Stromal cell of bone marrow (primary cell): Measurements from ENCODE around the gene EPAS1.

Experiments
- DNase-seq: peaks from one replicate; pipeline ENCODE4 v3.0.0-alpha.2; 2012; ENCODE audit warnings: low read depth

The EPAS1 gene

GRCh38 chr2:46410273-46411244, 113.4 kb downstream of the EPAS1 start:
- no peak for DNase-seq

- DNase-seq: no peak
These were observed 114.0 kb downstream of the EPAS1 start for GRCh38 chr2:46411245-46411641.

- DNase-seq: no peak
These were observed 114.8 kb downstream of the EPAS1 start for GRCh38 chr2:46411985-46412384.

- no peak for DNase-seq
These were observed 115.9 kb downstream of the EPAS1 start for GRCh38 chr2:46413111-46413510.

GRCh38 chr2:46413631-46414030, 116.4 kb downstream of the EPAS1 start:
- DNase-seq: no peak

- no peak for DNase-seq
These were observed 117.5 kb downstream of the EPAS1 start for GRCh38 chr2:46414701-46415100.

- DNase-seq: no peak
These were observed 119.1 kb downstream of the EPAS1 start for GRCh38 chr2:46416280-46416679.

- no peak for DNase-seq
These were observed 119.7 kb downstream of the EPAS1 start for GRCh38 chr2:46416739-46417403.

- DNase-seq: no peak
These were observed 123.7 kb downstream of the EPAS1 start for GRCh38 chr2:46420945-46421344.

GRCh38 chr2:46421361-46421760, 124.2 kb downstream of the EPAS1 start:
- no peak for DNase-seq

GRCh38 chr2:46422717-46423394, 125.6 kb downstream of the EPAS1 start:
- DNase-seq: no peak

GRCh38 chr2:46424937-46425336, 127.7 kb downstream of the EPAS1 start:
- no peak for DNase-seq

GRCh38 chr2:46428911-46429436, 131.8 kb downstream of the EPAS1 start:
- DNase-seq: no peak

- no peak for DNase-seq
These were observed 133.2 kb downstream of the EPAS1 start for GRCh38 chr2:46430413-46430812.

- DNase-seq: no peak
These were observed 133.8 kb downstream of the EPAS1 start for GRCh38 chr2:46430992-46431391.

GRCh38 chr2:46431481-46432235, 134.5 kb downstream of the EPAS1 start:
- DNase-seq: peak; percentile 21

- peak; percentile 36 for DNase-seq
These were observed 137.7 kb downstream of the EPAS1 start for GRCh38 chr2:46434851-46435273.

GRCh38 chr2:46435353-46435752, 138.1 kb downstream of the EPAS1 start:
- no peak for DNase-seq

- DNase-seq: no peak
These were observed 138.7 kb downstream of the EPAS1 start for GRCh38 chr2:46435796-46436360.
